Measurements from ENCODE around the gene SELENOT.

DNA sequence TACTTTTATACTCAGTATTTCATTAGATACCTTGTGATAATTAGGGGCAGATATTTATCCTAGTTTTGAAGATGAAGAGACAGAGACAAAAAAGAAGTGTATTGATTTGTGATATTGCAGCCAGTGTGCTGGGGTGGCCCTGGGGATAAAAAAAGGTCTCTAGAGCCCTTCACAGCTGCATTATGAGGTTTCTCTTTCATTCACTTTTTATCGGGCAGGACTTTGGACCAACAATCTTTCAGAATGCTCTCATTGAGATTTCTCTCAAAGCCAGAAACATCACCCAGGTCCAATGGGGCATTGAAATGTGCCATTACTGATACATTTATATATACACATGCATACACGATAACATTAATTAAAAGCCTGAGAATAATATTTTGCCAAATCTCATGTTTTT lies 20.5 kb upstream of the SELENOT start:
- TF ChIP-seq, protein P1, sequence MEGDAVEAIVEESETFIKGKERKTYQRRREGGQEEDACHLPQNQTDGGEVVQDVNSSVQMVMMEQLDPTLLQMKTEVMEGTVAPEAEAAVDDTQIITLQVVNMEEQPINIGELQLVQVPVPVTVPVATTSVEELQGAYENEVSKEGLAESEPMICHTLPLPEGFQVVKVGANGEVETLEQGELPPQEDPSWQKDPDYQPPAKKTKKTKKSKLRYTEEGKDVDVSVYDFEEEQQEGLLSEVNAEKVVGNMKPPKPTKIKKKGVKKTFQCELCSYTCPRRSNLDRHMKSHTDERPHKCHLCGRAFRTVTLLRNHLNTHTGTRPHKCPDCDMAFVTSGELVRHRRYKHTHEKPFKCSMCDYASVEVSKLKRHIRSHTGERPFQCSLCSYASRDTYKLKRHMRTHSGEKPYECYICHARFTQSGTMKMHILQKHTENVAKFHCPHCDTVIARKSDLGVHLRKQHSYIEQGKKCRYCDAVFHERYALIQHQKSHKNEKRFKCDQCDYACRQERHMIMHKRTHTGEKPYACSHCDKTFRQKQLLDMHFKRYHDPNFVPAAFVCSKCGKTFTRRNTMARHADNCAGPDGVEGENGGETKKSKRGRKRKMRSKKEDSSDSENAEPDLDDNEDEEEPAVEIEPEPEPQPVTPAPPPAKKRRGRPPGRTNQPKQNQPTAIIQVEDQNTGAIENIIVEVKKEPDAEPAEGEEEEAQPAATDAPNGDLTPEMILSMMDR (conservative IDR thresholded peaks at IDR 0.05; ENCODE audit: low read length), result no peak
- no peak for TF ChIP-seq EZH2phosphoT487 (IDR thresholded peaks at IDR 0.05; ENCODE audit: borderline replicate concordance)
